ENCODE measurements around the gene RYR1.

The RYR1 gene

DNA sequence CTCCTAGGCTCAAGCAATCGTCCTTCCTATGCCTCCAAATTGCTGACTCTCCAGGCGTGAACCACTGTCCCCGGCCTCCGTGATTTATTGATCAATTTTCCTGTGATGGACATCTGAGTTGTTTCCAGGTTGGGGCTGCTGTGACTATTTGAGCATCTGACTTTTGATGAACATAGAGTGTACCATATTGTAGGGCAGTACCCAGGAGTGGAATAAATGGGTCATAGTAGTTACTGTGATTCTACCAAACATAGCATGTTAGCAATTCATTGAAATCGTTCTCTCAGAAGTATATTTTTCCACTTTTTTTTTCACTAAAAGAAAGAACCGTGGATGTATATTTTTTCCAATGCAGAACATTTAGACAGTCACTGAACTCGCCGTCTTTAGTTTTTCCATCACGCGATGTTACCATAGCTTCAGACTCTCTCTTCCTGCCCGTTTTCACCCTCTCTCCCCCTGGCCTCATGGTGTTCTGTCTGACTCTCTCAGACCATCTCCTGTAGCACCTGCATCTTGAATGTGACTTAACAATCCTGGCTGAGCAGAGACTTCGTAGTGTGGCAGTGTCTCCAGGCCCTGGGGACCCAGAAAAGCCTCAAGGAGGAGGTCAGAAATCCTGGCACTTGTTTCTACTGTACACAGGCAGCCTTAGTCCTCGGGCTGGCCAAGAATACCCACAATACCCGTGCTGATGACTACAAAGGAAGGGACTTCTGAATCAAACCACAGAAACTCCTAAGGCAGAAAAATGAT, 4.3 kb upstream of the RYR1 start:
- no peak for DNase-seq

DNA sequence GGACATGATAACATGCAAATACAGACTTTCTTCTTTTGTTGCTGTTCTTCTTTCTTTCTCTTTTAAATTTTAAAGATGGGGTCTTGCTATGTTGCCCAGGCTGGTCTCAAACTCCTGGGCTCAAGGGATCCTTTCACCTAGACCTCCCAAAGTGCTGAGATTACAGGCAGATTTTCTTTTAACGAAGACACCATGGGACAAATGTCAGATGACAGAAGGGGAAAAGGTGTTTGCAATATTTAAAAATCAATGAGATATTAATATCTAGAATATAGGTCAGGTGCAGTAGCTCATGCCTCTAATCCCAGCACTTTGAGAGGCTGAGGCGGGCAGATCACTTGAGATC, 3.7 kb upstream of the RYR1 start:
- DNase-seq = no peak

DNA sequence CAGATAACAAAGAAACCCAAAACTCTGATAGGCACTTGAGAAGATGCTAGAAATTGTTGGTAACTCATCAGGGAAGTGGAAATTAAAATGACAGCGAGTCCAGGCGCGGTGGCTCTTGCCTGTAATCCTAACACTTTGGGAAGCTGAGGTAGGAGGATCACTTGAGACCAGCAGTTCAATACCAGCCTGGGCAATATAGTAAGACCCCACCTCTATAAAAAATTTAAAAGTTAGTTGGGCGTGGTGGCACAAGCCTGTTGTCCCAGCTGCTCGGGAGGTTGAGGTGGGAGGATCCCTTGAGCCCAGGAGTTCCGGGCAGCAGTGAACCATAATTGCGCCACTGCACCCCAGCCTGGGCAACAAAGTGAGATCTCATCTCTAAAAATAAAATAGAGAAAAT, 2.6 kb upstream of the RYR1 start:
- no peak for DNase-seq

DNA sequence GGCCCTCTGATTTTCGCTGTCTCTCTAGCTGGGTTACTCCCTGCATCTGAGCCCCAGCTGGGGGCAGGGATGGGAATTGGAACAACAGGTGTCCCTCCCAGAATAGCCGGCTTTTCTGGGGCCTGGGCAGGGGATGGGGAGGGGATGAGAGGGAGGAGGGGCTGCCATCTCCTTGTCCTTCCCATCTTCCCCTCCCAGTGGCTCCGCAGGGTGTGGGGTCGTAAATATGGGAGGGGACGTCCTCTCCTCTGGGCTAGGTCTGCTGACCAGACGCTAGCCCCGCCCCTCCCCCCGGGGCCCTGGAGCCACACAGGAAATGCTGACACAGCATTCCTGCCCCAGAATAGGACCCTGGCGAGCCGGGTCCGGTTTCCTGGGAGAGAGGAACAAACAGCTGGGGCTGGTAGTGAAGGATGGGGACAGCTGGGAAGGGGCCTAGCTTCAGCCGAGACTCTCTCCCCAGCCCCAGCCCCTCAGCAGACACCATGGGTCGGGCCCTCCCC, 1.1 kb downstream of the RYR1 start:
- no peak for DNase-seq

DNA sequence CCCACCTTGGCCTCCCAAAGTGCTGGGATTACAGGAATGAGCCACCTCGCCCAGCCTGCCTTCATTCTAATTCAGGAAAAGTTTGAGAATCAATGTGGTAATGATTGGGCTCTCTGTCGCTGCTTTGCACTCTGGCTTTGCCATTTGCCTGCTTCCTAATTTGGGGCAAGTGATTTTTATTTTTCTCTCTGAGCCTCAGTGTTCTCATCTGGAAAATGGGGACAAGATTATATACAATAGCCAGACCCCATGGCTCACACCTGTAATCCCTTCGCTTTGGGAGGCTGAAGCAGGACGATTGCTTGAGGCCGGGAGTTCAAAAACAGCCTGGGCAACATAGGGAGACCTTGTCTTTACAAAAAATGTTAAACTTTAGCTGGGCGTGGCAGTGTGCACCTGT, 3.8 kb downstream of the RYR1 start:
- DNase-seq = no peak

DNA sequence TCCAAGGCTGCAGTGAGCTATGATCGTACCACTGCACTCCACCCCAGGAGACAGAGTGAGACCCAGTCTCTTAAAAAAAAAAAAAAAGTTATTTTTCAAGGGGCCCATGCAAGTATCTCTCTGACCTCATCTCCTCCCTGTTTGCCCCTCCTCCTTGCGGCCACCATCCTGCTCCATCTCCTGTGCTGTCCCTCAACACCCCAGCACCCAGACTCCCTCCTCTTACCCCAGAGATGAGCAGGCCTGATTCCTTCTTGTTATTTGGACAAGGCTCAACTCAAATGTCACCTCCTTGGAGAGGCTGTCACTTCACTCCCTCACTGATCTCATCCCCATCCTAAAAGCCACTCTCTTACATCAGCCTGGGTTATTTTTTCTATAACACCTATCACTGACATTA, 4.4 kb downstream of the RYR1 start:
- no peak for DNase-seq

DNA sequence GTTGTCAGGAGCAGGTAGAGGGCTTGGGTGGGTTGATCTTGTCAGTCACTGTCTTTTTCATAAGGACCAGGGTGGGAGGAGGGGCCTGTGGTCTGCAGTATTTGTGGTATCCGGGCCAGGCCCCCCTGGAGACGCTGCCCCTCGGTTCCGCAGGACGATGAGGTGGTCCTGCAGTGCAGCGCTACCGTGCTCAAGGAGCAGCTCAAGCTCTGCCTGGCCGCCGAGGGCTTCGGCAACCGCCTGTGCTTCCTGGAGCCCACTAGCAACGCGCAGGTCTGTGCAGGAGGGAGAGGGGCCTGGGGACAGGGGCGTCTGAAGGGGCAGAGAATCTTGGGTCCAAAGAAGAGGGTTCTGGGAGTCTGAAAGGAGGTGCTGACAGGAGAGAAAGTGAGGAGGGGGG, 7.1 kb downstream of the RYR1 start:
- no peak for DNase-seq

DNA sequence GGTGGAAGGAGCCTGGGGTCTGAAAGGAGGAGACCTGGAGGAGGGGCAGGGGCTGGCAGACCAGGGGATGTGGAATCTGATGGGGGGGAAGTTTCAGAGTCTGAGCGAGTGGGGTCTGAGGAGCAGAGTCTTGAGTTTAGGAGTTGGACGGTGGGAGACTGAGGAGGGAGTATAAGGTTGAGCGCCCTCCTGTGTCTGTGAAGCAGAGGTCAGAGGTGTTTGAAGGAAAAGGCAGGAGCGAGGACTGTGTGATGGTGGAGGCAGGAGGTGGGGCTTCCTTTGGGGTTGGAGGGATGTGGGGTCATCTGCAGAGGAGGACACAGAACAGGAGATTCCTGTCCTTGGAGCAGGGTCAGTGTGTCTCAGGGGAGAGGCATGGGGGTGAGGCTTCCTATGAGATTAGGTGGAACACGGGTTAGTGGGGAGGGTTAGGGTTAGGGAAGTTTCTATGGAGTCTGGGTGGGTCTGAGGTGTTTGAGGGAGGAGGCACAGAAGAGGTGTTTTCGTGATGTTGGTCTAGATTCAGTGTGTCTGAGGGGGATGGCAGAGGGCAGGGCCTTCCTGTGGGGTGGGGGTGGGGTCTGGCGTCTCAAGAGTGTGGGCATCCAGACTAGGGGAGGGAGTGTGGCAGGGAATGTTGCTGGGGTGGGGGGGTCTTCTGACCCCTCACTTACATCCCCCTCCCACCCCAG, 8.3 kb downstream of the RYR1 start:
- DNase-seq = no peak

DNA sequence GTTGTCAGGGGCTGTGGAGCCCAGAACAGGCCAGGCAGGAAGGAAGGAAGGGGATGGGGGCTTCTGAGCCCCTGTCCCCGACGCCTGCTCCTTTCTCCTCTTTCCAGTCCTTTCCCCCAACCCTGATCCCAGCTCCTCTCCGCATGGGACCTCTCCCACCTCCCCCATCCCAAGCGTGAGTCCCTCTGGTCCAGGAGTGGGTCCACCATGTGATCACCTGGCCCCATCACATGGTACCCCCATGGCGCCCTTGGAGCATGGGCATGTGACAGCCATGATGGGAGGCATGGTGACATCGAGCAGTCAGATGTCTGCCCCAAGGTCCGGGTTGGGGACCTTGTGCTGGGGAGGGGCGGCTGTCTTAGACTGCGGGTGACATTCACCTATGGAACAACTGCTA, 9.2 kb downstream of the RYR1 start:
- DNase-seq = no peak

DNA sequence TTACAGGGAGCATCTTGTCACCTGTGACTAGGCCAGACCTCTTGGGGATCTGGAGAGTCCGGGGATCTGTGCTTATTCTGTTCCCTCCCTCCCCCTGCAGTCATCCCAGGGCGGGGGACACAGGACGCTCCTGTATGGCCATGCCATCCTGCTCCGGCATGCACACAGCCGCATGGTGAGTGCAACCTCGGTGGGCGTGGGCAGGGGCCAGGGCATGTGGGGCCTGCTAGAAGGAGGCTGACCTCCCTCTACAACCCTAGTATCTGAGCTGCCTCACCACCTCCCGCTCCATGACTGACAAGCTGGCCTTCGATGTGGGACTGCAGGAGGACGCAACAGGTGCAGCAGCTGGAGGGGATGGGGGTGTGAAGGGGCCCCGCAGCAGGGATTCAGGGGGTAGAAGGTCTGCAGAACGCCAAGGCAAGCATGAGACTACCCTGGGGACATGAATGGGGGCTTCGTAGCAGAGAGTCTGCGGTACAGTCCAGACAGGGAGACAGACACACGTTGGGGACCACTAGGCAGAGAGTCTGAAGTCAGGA, 10.0 kb downstream of the RYR1 start:
- DNase-seq = no peak

DNA sequence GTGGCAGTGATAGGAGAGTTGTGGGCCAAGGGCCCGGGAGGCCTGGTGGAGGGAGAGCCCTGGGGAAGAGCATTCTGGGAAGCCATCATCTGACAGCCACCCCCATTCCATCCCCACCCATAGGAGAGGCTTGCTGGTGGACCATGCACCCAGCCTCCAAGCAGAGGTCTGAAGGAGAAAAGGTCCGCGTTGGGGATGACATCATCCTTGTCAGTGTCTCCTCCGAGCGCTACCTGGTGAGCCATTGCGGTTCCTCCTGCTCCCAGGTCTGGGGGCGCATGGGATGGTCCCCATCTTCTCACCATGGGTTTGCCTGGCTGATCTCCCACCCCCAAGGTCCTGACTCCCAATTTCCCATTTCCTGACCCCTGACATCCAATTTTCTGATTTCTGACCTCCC, 10.5 kb downstream of the RYR1 start:
- no peak for DNase-seq

DNA sequence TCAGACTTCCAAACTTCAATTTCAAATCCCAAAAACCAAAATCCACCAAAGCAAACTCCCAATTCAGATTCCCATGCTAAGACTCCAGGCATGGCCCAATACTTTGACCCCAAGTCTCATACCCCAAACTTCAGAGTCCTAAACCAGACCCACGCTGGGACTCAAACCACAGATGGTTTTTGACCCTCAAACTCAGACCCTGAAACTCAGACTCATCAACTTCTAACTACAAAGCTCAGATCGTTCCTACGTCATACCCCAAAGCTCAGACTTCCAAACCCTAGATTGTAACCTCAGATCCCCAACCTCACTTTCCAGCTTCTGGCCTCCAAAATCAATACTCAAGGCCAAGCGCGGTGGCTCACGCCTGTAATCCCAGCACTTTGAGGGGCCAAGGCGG, 11.9 kb downstream of the RYR1 start:
- DNase-seq = no peak

DNA sequence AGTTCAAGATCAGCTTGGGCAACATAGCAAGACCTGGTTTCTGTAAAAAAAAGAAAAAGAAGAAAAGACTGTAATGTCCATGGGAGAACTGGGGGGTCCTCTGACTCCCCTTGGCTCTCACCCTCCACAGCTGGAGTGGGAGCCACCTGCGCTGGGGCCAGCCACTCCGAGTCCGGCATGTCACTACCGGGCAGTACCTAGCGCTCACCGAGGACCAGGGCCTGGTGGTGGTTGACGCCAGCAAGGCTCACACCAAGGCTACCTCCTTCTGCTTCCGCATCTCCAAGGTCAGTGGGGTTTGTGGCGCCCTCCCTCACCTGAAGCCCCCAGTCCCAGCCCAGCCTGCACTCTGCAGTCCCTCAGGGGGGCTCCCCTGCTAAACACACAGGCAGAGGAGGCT, 14.7 kb downstream of the RYR1 start:
- DNase-seq = no peak

DNA sequence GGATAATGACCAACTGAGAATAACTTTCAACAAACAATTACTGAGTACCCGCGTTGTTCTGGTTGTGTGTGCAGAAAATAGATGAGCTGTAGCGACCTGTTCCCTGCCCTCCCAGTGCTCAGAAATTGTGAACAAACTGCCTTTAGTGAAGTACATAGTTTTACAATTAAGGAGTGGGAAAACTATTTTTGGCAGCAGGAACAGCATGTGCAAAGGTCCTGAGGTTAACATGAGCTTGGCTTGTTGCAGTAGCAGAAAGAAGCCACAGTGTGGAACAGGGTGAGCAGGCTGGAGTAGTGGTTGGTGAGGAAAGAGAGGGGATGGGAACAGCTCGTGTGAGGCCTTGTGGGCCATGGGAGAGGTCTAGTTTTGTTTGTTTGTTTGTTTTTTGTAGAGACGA, 16.0 kb downstream of the RYR1 start:
- no peak for DNase-seq

DNA sequence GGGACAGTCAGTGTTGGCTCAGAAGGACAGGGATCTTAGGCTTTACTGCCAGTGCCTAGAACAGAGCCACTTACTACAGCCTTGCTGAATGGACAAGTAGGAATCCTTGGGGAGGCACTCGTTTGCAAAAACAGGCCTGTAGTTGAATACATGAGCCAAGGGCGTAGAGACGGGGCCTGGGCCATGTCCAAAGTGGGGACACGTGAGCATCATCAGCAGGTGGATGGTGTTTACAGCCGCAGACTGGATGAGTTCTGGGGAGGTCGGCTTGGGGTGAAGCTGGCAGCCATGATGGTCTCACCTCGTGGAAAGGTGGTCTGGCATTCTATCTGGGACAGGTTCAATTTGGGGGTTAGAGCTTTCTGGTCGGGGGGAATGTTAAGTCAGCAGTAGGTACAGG, 17.5 kb downstream of the RYR1 start:
- no peak for DNase-seq

DNA sequence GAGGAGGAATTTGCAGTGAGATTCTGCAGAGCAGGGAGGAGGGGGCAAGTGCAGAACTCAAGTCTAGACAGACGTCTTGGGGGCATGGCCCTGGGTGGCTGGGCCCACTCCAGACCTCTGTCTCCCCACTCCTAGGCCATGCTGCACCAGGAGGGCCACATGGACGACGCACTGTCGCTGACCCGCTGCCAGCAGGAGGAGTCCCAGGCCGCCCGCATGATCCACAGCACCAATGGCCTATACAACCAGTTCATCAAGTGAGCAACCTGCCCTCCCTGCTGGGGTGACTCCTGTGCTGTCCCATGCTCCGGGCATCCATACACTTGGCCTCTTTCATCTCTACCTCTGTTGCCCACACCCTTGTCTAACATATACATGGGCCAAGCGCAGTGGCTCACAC, 18.1 kb downstream of the RYR1 start:
- DNase-seq = no peak

DNA sequence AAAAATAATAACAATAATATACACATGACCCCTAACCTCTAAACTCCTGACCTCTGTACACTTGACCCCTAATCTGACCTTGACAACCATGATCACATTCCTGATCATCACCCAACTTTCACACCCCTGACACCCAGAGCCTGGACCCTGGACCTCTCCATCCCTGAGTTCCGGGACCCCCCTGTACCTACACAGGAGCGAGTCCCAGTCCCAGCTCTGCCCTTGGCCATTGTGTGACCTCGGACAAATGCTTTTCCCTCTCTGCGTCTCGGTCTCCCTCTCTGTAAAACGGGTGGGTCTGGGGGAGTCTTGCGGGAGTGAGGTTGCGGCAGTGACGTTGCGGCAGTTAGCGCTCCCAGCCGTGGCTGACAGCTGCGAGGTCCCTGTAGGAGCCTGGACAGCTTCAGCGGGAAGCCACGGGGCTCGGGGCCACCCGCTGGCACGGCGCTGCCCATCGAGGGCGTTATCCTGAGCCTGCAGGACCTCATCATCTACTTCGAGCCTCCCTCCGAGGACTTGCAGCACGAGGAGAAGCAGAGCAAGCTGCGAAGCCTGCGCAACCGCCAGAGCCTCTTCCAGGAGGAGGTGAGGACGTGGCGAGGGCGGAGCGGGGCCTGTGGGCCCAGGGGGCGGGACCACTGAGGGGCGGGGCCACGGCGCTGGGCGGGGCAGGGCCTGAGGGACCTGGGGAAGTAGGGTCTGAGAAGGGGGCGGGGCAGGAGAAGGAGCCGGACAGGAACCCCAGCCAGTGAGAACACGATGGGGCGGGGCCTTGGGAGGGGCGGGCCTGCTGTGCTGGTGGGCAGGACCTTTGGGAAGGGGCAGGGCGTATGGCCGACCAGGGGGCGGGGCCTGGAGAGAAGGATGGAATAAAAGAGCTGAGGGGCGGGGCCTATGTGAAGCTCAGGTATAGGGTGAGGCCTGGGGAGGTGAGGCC, 19.2 kb downstream of the RYR1 start:
- no peak for DNase-seq

DNA sequence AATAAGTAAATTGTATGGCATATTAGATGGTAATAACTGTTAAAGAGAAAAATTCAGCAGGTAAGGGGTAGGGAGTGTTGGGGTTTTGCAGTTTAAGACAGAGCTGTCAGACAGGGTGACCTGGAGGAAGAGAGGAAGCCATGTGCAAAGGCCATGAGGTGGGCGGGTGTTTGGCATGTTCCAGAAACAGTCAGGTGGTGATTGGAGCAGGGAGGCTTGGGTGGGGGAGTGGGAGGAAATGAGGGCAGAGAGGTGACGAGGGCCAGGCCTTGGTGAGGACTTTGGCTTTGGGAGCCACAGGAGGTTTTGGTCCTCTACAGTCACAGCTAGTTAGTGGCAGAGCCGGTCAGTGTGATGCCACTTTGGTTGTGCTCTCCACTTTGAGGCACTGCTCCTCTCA, 20.1 kb downstream of the RYR1 start:
- DNase-seq = no peak

DNA sequence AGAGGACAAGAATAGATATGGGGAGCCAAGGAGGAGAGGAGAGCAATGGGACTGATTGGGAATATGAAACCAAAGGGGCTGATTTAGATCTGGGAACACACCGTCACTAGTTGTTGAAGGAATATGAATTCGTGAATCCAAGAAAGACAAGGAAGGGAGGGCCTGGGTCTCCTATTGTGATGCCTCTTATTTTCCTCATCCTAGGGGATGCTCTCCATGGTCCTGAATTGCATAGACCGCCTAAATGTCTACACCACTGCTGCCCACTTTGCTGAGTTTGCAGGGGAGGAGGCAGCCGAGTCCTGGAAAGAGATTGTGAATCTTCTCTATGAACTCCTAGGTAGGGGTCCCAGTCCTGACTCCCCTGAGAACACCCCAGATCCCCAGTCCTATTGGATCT, 21.5 kb downstream of the RYR1 start:
- no peak for DNase-seq

DNA sequence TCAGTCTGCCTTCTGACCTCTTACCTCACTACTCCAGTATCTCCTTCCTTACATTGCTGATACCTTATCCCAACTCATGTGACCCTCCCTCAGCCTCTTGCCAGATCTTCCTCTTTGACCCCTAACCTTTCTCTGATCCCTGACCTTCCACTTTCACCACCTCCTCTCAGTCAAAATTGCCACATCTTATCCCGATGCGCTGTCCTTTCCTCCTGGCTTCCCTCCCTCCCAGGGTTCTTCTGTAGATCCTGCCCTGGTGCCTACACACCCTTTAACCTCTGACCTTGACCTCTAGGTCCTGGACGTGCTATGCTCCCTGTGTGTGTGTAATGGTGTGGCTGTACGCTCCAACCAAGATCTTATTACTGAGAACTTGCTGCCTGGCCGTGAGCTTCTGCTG, 23.7 kb downstream of the RYR1 start:
- no peak for DNase-seq

DNA sequence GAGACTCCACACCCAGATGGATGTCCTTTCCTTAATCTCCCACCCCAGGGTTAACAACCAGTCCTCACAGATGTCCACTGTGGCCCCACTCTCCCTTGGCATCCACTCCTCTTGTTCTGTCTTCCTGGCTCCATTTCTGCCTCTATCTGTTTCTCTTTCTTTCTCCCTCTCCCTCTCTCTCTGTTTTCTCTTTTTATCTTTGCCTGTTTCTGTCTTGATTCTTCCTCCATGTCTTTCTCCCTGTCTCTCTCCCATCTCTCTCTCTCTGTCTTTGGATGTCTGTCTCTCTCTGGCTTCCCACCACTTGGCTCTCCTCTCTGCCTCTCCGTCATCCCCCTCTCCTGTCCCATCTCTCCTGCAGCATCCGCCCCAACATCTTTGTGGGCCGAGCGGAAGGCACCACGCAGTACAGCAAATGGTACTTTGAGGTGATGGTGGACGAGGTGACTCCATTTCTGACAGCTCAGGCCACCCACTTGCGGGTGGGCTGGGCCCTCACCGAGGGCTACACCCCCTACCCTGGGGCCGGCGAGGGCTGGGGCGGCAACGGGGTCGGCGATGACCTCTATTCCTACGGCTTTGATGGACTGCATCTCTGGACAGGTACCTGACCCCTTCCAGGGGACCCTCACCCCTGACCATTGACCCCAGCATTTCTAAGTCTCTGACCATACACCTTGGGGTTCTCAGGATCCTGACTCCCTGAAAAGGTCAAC, 24.4 kb downstream of the RYR1 start:
- no peak for DNase-seq

DNA sequence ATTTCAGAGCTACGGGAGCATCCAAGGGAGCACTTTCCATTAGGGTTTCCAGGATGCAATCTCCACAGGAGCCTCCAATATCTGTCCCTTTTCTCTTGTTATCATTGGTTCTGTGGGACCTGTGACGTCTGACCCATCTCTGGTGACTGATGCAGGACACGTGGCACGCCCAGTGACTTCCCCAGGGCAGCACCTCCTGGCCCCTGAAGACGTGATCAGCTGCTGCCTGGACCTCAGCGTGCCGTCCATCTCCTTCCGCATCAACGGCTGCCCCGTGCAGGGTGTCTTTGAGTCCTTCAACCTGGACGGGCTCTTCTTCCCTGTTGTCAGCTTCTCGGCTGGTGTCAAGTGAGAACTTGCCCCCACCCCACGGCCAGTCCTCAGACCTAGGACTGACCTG, 25.5 kb downstream of the RYR1 start:
- no peak for DNase-seq

DNA sequence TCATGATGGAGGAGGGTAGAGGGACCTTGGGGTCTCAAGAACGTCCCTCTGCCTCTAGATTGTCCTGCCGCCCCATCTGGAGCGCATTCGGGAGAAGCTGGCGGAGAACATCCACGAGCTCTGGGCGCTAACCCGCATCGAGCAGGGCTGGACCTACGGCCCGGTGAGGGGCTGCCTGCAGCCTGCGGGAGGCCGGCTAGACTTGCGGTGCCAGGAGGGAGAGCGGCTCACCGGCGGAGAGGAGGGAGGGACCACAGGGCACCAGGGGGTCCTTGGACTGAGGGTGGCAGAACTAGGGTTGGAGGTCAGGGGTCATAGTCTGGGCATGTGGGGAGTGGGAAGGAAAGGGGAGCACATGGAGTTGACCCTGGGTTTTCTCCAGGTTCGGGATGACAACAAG, 29.9 kb downstream of the RYR1 start:
- DNase-seq = no peak
